ENCODE measurements around the gene VSTM2B.
"Not testable (repeated sequence)": the region's sequence is repeated elsewhere in the genome, so short reads cannot be mapped to it uniquely, and the experiment has no call there.

The VSTM2B gene

GRCh38 chr19:29525901-29526729 is at the start of gene VSTM2B:
VSTM2B (plus strand) TSS chr19:29525994; CDS start chr19:29526584, 590 bp downstream.
- DNase-seq: no peak

- no peak for DNase-seq
These were observed 49.3 kb upstream of the VSTM2B start for GRCh38 chr19:29476528-29476927.

- no peak for DNase-seq
These were observed 47.8 kb upstream of the VSTM2B start for GRCh38 chr19:29477831-29478577.

- peak; percentile 11 to 21 for DNase-seq
These were observed 46.9 kb upstream of the VSTM2B start for GRCh38 chr19:29478578-29479565.

GRCh38 chr19:29479941-29480340 is 45.9 kb upstream of the VSTM2B start:
- DNase-seq: no peak

GRCh38 chr19:29480507-29480906 is 45.3 kb upstream of the VSTM2B start:
- DNase-seq: no peak

- no peak for DNase-seq
These were observed 42.7 kb upstream of the VSTM2B start for GRCh38 chr19:29482855-29483640.

- no peak for DNase-seq
These were observed 42.2 kb upstream of the VSTM2B start for GRCh38 chr19:29483641-29483920.

GRCh38 chr19:29483944-29484581 is 41.7 kb upstream of the VSTM2B start:
- no peak for DNase-seq

- DNase-seq: no peak
These were observed 40.9 kb upstream of the VSTM2B start for GRCh38 chr19:29484876-29485275.

- DNase-seq: no peak
These were observed 40.5 kb upstream of the VSTM2B start for GRCh38 chr19:29485293-29485692.

GRCh38 chr19:29486961-29487360 is 38.8 kb upstream of the VSTM2B start:
- DNase-seq: not testable (repeated sequence)

GRCh38 chr19:29487432-29487831 is 38.4 kb upstream of the VSTM2B start:
- no peak for DNase-seq

GRCh38 chr19:29488316-29488715 is 37.5 kb upstream of the VSTM2B start:
- no peak for DNase-seq

- DNase-seq: no peak
These were observed 36.4 kb upstream of the VSTM2B start for GRCh38 chr19:29489172-29489951.

GRCh38 chr19:29491491-29491890 is 34.3 kb upstream of the VSTM2B start:
- no peak for DNase-seq

GRCh38 chr19:29491995-29492577 is 33.7 kb upstream of the VSTM2B start:
- DNase-seq: no peak

GRCh38 chr19:29492769-29493168 is 33.0 kb upstream of the VSTM2B start:
- DNase-seq: no peak

- DNase-seq: no peak
These were observed 30.7 kb upstream of the VSTM2B start for GRCh38 chr19:29495091-29495490.

- no peak for DNase-seq
These were observed 29.8 kb upstream of the VSTM2B start for GRCh38 chr19:29495901-29496441.

Measured in activated CD4-positive, alpha-beta T cell treated with anti-CD3 and anti-CD28 coated beads, Interleukin-2, amount 50 U/mL, for 48 hours (primary cell).